Transverse colon (tissue), 3 donors: ENCODE results near the gene CLASRP.

Experiments used
- CTCF ChIP-seq, 5 experiments: fragments of 200-600 bp in 3 of 5; fragments of 450-650 bp in 2 of 5; sonication (generic) in 3 of 5; IDR thresholded peaks; 1 replicate in 2 of 5; 2 replicates in 3 of 5; pipeline ENCODE4 v1.5.1; 2016 to 2017; ENCODE audit warnings: antibody characterized with exemption in 5 of 5, inconsistent platforms in 3 of 5, mild to moderate bottlenecking in 2 of 5, moderate library complexity in 1 of 5
- EP300 ChIP-seq: sonication (generic); formaldehyde crosslinking; IDR thresholded peaks from one replicate; pipeline ENCODE4 v1.6.1; 2017; ENCODE audit warnings: antibody characterized with exemption, low read depth
- POLR2A ChIP-seq: fragments of 450-650 bp; IDR thresholded peaks from one replicate; pipeline ENCODE4 v1.6.1; 2016; ENCODE audit warnings: antibody characterized with exemption, mild to moderate bottlenecking, moderate library complexity

- TF ChIP-seq CTCF (IDR thresholded peaks at IDR 0.05) (no peak), POLR2A (no peak), EP300 (no peak)
These were observed 11.2 kb downstream of the CLASRP start for GRCh38 chr19:45050036-45050435.
